ENCODE measurements around the gene AP1M2. TPM values are rescaled to one million over a fixed set of nuclear protein-coding genes. Genes with fewer than 3 reads are reported as not detected.
A peak's percentile ranks its signal among the peaks of the same experiment; 100 is the strongest.
"Not testable (repeated sequence)": the region's sequence is repeated elsewhere in the genome, so short reads cannot be mapped to it uniquely, and the experiment has no call there.

AP1M2 gene
- total RNA-seq, 1 donor from 2014 or later: not detected

GRCh38 chr19:10602330-10603083, 15.4 kb upstream of the AP1M2 start:
- no peak for DNase-seq (ENCODE audit: low read depth, low spot score)

DNA sequence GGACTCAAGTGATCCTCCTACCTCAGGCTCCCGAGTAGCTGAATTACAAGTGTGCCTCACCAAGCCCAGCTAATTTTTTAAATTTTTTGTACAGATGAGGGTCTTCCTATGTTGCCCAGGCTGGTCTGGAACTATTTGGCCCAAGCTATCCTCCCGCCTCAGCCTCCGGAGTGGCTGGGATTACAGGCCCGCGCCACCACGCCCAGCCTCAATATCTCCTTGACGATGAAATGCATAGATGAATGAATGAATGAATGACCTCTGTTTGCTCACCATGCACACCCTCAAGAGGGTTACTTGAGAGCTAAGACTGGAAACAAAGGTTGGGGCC, 14.9 kb upstream of the AP1M2 start:
- DNase-seq (ENCODE audit: low read depth, low spot score): no peak

GRCh38 chr19:10600149-10600548, 13.0 kb upstream of the AP1M2 start:
- DNase-seq (ENCODE audit: low read depth, low spot score): no peak

DNA sequence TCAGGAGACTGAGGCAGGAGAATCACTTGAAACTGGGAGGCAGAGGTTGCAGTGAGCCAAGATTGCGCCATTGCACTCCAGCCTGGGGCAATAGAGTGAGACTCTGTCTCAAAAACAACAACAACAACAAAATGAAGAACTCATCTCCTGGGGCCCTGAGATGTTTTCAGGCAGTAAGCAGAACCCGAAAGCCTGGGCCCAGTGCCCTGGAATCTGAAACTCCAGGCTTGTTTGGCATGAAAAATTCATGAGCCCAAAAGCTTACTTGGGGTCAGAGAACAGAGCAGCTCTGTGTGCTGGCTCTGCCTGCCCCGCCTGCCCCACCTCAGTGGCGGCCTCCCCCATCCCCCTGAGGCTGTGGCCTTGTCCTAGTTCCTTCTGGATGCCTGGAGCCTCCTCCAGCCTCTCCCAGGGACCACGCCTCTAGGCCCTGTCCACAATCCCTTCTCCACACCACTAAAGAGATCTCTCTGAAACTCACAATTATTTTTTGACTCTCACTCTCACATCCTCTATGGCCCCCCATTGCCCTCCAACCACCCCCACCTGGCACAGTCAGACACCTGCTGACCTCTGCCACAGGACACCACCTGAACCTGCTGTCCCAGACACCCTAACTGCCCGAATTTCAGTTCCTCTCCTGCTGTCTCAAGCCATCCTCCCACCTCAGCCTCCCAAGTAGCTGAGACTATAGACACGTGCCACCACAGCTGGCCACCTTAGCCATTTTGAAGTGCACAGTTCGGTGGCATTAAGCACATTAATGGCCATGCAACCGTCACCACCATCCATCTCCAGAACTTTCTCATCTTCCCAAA, 6.9 kb upstream of the AP1M2 start:
- no peak for DNase-seq (ENCODE audit: low read depth, low spot score)

- DNase-seq (ENCODE audit: low read depth, low spot score): no peak
Observed at GRCh38 chr19:10593148-10593547, 6.0 kb upstream of the AP1M2 start.

DNA sequence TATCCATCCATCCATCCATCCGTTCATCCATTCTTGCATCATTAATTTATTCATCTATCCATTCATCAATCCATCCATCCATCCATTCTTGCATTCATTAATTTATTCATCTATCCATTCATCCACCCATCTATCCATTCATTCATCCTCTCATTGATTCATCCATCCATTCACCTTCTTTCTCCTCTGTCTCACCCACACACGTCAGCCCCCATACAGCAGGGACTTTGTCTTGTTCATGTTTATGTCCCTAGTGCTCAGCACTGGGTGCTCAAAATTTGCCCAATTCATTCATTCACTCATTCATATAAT, 683 bp upstream of the AP1M2 start:
- no peak for DNase-seq (ENCODE audit: low read depth, low spot score)

- no peak for DNase-seq (ENCODE audit: low read depth, low spot score)
Observed at GRCh38 chr19:10586396-10586795, 716 bp downstream of the AP1M2 start.

- no peak for DNase-seq (ENCODE audit: low read depth, low spot score)
Observed at GRCh38 chr19:10583036-10583776, 3.9 kb downstream of the AP1M2 start.

- no peak for DNase-seq (ENCODE audit: low read depth, low spot score)
Observed at GRCh38 chr19:10582091-10582490, 5.0 kb downstream of the AP1M2 start.

DNA sequence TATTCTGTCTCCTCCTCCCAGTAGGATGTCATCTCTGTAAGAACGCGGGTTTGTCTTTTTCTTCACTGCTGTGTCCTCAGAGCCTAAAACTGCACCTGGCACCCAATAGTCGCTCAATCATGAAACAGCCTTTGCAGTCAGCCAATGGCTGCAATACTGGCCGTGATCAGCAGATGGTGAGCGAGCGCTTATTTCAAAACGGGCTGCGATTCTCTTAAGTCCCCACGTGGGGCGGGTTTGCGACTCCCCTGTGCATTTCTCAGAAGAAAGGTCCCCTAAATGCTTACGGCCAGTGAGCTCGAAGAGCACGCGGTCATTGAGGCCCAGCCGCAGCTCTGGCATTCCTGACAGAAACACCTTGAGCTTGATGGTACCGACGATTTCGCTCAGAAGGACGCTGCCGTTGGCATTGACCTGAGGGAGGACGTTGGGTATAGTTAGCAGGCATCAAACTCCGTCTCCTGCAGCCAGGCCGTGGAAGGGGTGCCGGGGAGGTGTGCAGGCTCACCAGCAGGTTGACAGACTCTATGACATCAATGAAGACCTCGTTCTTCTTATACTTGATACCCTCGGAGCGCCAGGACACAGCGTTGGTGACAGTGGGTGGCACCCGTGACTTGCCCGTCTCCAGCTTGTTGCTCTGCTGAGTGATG, 6.0 kb downstream of the AP1M2 start:
- peak; percentile 77 for DNase-seq (ENCODE audit: low read depth, low spot score)

GRCh38 chr19:10577951-10578350, 9.2 kb downstream of the AP1M2 start:
- no peak for DNase-seq (ENCODE audit: low read depth, low spot score)

DNA sequence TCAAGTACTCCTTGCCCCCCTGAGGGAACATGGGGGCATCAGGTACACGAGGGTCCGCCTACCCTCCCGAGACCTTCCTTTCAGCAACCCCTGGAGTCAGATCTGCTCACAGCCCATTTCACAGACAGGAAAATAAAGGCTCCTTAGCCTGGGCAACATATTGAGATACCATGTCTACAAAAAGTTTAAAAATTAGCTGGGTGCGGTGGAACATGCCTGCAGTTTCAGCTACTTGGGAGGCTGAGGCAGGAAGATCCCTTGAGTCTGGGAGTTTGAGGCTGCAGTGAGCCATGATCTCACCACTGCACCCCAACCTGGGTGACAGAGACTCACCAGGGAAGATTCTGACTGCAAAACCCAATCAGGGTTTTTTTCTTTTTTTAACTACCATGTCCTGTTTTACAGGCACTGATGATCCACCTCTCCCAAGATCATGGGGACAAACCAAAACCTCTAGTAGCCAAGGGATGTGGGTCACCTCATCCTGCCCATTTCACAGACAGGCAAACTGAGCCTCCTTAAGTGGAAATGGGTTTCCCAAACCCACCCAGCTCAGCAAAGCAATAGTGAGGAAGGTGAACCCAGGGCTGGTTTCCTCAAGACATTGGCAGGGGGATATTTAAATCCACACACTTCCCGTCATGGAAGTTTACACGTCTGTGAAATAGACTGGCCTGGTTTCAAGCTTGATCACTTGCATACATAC, 11.9 kb downstream of the AP1M2 start:
- no peak for DNase-seq (ENCODE audit: low read depth, low spot score)

GRCh38 chr19:10574462-10574861, 12.7 kb downstream of the AP1M2 start:
- DNase-seq (ENCODE audit: low read depth, low spot score): no peak

- DNase-seq (ENCODE audit: low read depth, low spot score): not testable (repeated sequence)
Observed at GRCh38 chr19:10573793-10574192, 13.3 kb downstream of the AP1M2 start.

DNA sequence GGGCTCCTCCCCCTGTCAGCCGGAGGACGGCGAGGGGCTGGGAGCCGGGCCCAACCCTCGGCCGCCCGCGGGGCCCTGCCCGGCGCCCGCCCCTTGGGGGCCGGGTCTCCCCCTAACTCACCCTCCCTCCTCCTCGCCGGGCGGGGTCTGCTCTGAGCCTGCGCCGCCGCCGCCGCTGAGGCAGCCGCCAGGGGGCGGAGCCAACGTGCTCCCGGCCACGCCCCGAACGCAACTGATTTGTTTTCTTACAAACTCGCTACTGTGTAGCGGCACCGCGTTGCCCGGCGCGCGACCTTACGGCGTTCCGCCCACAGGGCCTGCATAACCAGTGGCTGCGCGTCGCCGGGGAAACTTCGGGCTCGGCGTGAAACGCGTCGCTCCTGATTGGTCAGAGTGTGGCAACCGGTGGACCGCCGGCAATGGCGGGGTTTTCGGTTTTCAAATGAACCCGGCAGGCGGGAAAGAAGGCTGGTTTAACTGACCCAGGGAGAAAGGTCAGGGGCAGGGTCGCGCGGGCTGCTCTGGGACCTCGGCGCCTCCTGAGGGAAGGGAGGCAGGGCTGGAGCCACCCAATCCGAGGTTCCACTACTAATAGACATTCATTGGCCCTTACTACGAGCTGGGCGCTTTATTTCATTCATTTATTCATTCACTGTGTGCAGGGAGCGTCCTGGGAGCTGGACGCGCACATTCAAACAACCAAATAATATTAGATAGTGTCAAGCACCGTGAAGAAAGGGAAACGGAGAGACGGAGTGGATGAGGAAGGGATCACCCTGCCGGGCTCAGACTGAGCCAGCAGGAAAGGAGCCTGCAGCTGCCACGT, 18.1 kb downstream of the AP1M2 start, which contains the start of gene CDKN2D:
TSS of gene CDKN2D (minus strand) at position 154 of the 826 bp plus-strand sequence. CDS start 326 bp downstream, outside the sequence.
- peak; percentile 98 for DNase-seq (ENCODE audit: low read depth, low spot score)

DNA sequence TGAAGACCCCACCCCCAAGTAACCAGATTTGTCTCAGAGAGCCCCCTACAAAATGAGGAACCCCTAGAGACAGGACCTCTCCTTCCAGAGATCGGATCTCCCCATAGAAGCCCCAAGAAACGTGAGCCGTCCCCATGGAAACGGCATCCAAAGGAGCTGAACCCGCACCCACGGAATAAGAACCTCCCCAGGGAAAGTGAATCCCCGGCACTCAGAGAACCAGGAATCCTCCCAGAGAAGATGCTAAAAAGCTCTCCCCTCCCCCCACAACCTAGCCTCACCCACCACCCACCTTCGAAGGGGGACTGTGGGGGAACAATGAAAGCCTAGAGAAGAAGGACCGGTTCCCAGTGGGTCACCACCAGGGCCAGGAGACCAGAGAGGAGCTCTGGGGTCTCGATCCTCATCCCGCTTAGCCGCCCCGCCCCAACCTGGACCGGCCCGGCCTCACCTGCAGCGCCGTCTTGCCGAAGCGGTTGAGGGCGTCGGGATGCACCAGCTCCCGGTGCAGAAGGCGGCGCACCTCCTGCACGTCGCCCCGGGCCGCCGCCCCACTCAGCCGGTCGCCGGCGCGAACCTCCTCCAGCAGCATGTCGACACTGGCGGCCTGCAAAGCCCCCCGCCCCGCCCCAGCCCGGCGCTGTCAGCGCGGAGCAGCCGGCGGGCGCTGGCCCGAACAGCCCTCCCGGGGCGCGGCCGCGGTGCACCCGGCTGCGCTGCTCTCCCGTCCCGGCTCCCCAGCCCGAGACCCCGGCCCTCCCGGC, 18.9 kb downstream of the AP1M2 start:
- no peak for DNase-seq (ENCODE audit: low read depth, low spot score)

GRCh38 chr19:10567656-10568055, 19.5 kb downstream of the AP1M2 start:
- no peak for DNase-seq (ENCODE audit: low read depth, low spot score)

DNA sequence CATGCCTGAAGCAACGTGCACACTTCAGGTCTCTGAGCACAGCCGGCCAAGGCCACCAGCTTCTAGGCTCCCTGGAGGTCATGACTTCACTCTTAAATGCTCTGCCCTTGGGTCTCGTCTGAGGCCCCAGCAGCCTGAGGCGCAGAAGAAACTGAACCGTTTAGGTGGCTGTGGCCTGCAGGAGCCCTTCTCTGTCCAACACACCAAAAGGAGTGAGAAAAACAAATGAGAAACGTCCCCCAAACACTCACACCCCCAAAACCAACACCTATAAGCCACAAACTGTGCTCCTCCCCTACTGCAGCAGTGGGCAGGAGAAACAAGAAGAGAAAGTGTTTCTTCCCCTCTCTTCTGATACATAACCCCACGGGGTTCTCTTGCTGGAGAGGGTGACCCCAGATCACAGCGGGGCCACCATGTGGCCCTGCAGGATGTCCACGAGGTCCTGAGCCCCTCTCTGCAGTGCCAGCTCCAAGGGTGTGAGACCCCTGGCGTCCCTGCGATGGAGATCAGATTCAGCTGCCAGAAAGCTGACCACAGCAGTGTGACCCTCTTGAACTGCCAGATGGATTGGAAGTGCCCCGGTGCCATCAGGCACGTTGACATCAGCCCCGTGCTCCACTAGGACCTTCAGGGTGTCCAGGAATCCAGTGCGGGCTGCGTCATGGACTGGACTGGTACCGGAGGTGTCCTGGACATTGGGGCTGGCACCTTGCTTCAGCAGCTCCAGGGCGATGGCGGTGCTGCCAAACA, 20.3 kb downstream of the AP1M2 start:
- no peak for DNase-seq (ENCODE audit: low read depth, low spot score)

GRCh38 chr19:10566408-10566657, 20.8 kb downstream of the AP1M2 start:
- no peak for DNase-seq (ENCODE audit: low read depth, low spot score)

Measured in pulmonary artery endothelial cell (primary cell).